Putamen (tissue), 1 donor: ENCODE results near the gene DPF1.
A peak's percentile ranks its signal among the peaks of the same experiment; 100 is the strongest.

Experiments
- DNase-seq: peaks from one replicate; pipeline ENCODE4 v3.0.0-alpha.2; 2016; ENCODE audit warnings: low spot score

The DPF1 gene

DNA sequence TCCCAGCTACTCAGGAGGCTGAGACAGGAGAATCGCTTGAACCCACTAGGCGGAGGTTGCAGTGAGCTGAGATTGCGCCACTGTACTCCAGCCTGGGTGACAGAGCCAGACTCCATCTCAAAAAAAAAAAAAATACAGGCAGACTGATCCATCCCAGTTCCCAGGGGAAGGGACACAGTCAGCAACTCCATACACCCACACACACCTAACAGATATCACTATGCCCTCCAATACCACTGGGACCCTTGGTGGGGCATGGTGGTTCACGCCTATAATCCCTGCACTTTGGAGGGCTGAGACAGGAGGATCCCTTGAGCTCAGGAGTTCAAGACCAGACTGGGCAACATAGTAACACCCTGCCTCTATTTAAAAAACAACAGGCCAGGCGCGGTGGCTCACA lies 2.6 kb downstream of the DPF1 start:
- no peak for DNase-seq

DNA sequence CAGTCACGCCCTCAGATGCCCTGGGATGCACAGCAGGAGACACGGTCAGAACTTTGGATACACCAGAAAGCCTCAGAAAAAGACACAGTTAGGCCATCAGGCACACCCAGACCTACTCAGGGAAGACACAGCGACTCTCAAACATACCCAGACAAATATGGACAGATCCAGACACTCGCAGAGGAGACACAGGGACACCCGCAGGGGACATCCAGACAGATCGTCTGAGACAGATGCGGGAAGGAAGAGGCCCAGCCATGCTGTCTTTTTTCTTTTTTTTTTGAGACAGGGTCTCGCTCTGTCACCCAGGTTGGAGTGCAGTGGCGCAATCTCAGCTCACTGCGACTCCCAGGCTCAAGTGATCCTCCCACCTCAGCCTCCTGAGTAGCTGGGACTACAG lies 4.8 kb downstream of the DPF1 start:
- DNase-seq, result no peak

DNA sequence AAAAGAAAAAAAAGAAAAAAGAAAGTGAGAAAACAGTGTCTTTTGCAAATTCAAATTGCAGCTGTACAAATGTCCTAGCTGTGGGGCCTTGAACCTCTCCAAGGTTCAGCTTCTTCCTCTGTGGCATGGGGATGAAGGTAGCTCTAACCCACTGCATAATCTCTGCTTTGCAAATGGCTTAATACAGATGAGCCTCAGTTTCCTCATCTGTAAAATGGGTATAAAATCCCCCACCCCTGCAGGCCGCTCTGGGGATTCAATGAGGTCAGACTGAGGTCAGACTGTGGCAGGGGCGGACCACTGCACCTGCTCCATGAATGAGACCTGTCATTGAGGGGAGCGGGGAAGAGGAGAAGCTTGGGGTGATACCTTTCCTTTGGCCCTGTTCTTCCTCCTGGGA lies 5.8 kb downstream of the DPF1 start:
- no peak for DNase-seq

DNA sequence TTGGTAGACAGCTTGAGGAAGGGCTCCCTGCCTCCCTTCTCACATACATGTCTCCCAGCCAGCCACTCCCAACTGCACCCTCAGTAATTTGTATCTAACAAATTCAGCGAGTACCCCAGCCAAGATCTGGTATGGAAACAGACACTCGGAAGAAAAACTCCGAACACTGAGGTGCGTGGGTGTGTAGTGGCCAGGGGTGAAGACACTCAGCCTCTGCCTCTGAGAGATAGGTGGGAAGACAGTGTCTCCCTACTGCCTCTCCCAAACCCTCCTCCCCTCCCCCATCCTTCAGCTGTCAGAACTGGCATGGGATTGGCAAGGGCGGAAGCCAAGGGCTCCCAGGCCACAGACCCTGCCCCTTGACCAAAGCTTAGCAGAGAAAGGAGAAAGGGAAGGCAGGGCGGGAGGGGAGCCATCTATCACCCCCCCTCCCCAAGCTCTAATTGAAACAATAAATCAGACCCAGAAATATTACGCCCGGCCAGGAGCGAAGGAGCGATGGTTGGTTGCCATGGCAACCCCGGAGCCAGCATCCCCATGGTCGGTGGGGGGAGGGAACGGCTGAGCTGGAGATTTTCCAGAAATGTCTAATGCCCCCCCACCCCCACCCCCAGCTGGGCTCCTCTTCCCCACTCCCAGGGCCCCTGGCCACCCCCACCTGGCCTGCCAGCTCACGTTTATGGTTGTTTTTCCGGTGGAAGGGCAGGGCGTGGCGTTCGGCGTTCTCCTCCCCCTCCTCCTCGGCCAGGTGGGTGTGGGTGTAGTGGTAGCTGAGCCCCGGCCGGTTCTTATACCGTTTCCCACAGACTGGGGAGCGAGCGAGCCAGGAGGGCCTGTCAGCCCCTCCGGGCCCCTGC lies 7.0 kb downstream of the DPF1 start:
- no peak for DNase-seq

DNA sequence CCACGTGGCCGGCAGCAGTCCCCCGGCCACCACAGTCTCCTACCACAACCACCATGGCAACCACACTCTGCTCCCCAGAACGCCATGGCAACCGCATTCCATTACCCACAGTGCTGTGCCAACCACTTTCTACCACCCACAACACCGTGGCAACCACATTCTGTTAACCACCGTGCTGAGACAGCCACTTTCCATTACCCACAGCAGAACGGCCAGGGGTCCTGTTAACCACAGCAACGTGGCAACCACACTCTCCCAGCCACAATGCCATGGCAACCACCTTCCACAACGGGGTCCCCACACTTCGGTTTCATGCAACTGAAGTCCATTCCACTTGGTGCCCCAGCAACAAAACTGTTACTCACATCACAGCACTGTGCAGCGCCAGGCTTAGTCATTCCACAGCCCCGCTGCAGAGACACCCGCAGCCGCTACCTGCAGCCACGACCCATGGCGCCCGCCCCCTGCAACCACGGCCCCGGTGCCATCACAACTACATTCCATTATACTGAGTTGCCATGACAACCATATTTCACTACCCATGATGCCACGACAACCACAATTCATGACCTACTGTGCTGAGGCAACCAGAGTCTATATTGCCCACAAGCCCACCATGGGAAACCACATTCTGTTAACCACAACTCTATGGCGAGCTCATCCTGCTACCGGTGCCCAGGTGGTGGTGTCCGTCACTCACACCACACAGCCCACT lies 10.0 kb downstream of the DPF1 start:
- DNase-seq, result peak; percentile 60

DNA sequence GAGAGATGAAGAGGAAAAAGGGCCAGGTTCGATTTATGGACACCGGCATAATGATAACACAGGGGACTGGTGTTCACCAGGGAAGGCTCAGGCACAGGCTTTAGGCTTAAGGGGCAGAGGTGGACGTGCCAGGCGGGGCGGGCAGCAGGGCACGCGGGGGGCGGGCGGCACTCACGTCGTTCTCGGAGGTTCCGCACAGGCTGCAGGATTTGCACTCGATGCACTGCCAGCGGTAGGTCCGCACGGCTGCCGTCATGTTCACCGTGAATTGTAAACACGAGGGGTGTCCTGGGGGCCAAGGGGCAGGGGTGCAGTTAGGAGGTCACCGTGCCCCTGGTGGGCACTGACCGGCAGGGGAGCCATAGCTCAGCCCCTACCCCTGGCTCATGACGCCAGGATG lies 10.6 kb downstream of the DPF1 start:
- no peak for DNase-seq

DNA sequence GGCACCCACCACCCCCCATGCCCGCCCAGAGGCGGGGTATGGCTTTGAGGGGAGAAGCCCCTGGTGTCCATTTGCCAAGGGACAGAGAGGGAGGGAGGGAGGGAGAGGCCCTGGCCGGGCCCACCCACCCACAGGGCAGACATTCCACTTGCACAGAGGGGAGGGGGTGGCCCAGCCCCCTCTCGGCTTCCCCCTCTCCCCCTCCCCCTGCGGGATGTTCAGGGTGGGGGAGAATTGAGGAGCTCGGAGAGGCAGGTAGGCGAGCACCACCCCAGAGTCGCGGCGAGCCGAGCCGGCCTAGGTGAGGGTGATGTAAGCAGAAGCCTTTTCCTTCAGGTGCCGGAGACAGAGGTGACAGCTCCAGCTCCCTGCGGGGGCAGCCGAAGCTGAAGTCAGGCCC lies 12.3 kb downstream of the DPF1 start:
- no peak for DNase-seq

DNA sequence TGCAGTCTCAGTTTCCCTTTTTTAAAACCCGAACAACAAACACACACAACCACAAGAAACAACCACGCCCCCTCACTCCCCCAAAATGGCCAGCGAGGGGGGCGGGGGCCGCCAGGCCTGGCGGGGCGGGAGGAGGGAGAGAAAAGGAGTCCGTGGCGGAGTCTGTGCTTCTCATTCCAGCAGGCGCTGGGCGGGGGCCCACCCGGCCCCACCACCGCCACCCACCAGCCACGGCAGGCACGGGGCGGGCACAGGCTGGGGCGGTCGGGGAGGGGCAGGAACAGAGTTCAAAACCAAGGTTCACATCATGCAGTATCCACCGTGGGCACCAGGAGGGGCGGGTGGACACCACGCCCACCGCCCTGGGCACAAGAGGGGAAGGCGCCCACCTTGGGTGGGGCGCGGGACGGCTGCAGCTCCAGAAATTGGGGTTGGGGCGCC lies 12.9 kb downstream of the DPF1 start:
- DNase-seq, result no peak

DNA sequence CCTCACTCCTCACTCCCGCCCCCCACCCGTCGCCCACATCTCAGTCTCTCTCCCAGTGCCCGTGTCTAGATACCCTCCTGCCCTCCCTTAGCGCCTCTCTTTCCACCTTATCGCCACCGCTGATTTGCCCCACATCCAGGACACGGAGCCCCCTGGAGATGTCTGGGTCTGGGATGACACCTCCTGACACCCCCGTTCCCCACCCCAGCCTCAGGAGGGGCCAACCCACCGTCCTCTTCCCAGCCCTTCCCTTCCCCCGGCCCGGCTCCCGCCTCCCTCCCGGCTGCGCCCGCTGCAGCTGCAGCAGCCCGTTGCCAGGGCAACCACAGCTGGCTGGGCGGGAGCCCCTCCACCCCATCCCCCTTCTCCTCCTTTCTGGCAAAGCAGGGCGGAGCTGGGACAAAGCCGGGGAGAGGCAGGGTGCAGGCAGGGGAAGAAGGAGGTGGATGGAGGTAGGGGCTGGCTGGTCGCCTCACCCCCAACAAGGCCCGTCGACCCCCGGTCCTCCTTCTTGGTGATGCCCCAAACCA lies 13.5 kb downstream of the DPF1 start:
- peak; percentile 84 for DNase-seq

DNA sequence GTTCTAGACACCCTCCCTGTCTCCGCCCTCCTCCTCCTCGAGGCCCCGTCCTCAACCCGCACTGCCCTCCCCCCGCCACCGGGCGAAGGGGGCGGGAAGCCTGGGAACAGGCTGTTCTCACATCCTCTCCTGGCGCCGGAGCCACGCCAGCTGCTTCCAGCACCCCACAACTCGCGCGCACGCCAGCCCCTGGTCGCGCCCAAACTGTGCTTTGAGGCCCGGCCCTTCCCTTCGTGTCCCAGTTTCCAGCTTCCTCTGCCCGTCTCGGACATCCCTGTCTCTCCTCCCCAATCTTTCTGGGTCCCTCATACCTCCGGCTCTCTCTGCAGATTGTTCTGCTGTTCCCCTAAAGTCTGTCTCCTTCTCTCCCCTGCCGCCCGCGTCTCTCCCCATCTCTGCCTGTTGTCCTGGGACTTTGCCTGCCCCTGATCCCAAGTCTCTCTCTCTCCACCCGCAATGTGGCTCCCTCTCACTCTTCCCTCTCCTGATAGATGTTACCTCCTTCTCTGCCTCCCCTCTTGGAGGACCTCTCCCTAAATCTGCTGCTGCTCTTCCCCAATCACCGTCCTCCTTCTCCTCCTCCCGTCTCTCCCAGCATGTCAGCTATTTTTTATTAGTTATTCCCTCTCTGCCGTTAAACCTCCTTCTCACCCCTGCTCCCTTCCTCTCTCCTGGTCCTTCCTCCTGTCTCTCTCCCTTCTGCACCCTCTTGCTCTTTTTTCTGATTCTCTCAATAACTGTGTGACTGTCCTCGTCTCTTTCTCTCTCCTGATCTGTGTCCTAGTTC lies 14.2 kb downstream of the DPF1 start:
- DNase-seq, result peak; percentile 80

DNA sequence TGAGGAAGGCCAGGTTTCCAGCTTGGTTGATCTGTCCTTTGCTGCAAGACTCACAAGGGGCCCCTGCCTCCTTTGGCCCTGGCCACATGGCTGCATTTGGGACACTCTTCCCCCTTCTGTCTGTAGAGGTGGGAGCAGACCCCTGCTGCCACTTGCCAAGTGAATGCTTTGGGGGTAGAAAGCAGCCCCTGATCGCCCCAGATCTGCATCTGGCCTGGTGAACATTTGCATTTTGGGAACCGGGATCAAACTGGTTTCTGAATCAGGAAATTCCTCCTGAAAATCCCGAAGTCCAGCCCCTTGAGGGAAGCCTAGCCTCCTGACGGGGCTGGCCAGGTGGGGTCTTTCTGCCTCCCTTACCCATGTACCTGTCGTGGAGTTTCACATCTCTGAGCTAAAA lies 14.9 kb downstream of the DPF1 start:
- no peak for DNase-seq

DNA sequence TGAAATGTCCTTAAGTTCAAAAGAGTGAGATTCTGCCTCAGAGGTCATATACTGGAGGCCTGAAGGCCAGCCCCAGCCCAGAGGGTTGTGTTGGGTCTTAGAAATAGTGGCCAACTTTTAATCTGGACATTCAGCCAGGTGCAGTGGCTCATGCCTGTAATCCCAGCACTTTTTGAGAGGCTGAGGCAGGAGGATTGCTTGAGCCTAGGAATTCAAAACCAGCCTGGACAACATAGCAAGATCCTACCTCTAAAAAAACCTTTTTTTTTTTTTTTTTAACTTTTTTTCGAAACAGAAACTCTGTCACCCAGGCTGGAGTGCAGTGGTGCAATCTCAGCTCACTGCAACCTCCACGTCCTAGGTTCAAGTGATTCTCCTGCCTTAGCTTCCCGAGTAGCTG lies 15.5 kb downstream of the DPF1 start:
- DNase-seq, result no peak

DNA sequence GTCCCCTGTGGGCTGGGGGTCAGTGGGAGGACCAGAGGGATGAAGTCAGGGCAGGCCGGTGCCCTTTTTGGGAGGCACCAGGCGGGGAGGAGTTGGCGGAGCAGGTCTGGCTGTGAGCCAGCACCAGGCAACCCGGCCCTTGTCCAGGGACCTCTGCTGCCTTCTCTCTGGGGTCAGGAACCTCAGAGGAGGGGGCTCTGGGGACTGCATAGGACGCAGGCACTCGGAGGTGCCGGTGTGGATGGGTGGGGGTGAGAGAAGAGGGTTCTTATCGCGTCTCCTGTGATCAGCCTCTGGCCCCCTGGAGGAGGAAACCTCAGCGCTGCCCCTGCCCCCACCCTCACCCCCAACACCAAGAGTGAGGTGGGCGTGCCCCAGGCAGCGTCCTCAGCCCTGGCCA lies 16.5 kb downstream of the DPF1 start:
- DNase-seq, result no peak

DNA sequence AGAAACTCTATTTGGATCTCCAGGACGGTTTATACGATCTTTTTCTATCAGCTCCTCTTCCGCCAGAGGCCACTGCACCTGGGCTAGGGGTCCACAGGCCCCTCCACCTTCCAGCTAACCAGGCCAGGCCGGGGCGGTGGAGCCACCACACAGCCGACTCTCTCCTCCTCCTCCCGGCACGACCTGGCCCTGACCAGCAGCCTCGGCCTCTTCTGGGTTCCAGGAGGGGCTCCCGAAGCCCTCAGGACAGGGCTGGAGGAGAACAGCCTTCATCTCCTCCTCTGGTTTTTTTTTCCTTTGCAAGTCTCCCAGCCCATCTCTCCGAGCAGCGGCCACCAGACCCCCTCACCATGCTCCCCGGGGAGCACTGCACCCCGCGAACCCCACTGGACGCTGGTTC lies 17.1 kb downstream of the DPF1 start:
- DNase-seq, result no peak

DNA sequence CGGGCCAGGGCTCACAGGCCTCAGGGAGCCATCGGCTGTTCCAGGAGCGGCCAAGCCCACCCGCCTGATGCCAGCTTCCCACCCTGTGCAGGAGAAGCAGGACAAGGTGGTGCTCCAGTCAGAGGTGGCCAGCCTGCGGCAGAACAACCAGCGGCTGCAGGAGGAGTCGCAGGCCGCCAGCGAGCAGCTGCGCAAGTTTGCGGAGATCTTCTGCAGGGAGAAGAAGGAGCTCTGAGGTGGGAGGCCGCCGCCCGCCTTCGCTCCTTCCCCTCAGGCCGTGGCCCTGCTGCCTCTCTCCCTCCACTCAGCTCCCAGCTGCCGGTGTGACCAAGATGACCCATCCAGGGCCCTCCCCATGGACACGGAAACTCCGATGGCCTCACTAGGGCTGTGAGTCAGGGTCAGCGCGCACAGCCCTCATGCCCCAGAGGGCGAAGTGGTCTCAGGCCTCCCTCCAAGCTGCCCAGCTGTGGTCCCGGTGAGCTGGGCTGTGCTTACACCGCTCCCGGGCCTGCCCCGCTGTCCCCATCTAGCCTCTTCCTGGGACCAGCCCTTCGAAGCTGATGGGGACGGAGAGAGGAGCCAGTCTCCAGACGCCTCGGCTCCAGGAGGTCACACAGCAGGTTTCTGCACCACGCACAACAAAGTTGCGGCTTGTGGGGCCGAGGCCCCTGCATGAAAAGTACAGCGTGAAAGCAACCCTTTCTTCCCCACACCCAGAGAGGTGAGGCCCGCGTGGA lies 17.8 kb downstream of the DPF1 start:
- DNase-seq, result no peak

DNA sequence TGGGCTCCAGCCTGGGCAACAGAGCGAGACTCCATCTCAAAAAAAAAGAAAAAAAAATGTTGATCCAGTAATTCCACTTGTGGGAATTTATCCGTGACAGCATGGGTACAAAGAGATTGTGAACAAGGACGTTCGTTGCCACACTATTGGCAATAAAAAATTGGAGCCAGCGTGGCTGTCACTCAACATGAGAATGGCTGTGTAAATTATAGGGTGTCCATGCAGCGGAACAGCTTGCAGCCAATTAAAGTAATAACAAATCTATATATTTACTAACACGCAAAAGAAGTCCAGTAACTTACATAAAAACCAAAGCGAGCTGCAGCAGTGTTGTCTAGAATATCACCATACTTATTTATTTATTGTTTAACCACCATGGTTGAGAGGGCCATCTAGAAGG lies 19.3 kb downstream of the DPF1 start:
- DNase-seq, result no peak

DNA sequence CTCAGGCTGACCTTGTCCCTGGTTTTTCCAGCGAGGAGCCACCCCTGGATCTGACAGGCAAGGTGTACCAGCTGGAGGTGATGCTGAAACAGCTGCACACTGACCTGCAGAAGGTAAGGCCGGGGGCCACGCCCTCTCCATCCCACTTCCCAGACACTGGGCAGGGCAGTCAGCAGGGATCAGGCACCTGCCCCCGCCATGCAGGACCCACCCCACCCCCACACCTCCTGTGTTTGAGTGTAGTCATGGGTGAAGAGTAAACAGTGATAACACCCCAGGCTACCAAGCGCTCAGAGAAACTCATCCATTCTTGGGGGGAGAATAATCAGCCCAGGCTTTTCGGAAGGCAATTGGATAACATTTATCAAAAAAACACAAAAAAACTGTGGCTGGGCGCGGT lies 19.9 kb downstream of the DPF1 start:
- no peak for DNase-seq

DNA sequence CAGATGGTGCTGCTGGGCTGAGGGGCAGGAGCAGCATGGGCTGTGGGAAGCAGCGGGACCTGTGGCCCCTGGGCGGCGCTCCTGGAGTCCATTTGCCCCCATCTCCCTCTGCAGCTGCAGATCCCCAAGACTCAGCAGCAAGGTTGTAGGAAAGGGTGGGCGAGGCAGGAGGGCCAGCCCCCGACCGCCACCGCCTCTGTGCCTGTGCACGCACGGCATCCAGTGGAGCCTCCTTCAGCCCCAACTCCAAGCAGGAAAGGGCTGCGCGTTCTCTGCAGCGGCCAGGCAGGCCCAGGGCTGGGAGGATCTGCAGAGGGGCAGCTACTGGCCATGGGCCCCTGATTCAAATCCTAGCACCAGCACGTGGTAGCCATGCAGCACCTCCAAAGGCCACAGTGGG lies 20.8 kb downstream of the DPF1 start:
- DNase-seq, result no peak

DNA sequence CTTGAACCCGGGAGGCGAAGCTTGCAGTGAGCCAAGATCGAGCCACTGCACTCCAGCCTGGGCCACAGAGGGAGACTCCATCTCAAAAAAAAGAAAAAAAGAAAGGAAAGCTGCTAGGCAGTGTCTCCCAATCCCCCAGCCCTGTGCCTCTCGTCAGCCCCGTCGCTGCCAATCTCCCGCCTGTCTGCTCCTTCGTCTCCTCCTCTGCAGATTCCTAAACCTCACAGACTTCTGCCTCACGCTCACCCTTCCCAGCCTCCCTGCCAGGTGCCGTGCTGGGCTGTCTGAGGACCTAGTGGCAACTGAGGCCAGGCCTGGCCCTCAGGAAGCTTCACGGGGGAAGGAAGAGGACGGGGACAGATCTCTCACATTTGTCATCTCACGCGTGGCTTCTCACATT lies 21.5 kb downstream of the DPF1 start:
- no peak for DNase-seq

DNA sequence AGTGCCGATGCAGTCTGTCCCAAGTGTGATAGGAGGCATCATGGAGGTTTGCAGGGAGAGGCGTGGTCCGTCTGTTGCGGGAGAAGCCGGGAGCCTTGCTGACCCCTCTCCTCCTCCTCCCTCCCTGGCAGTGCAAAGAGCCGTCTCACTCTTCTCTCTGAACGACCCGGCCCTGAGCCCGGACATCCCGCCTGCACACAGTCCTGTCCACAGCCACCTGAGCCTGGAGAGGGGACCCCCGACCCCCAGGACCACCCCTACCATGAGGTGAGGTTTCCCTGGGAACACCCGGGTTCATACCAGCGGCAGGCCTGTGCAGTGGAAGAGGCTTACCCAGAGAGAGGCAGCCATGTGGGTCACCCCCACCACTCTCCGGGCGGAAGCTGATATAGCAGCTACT lies 22.3 kb downstream of the DPF1 start:
- DNase-seq, result no peak

DNA sequence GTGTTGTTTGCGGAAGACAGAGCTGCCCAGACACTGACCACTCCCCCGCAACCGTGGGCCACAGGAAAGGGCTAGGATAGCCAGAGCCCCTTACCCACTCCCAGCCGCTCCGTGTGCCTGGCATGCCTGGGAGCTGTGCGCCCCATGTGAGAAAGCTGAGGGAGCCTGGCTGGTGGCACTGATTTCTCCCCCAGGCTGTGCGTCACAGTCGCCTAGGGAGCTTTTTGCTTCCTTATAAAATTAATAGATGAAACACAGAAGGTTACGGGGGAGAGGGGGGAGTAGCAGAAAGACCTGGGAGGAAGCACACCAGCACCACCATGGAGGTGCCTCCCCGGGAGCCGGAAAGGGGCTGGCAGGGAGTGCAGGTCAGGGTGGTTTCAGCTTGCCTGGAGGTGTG lies 24.7 kb downstream of the DPF1 start:
- peak; percentile 62 for DNase-seq
